Ramos (cell line): ENCODE results near the gene COTL1.

Source experiments
- in situ Hi-C: fragments of 300-500 bp; cut with MboI; formaldehyde crosslinking; loops from one replicate; pipeline ENCODE4 v1.14.3; 2022; ENCODE audit warnings: low sequenced_read_pairs; ENCODE audit not compliant: unreplicated experiment

The COTL1 gene

GRCh38 chr16:84557059-84557458, 60.8 kb downstream of the COTL1 start:
- in situ Hi-C loops, result no loop called here

GRCh38 chr16:84555418-84556196, 62.3 kb downstream of the COTL1 start:
- in situ Hi-C loops, result no loop called here

- in situ Hi-C loops, result no loop called here
These were observed 63.1 kb downstream of the COTL1 start for GRCh38 chr16:84554627-84555328.

GRCh38 chr16:84553873-84554399, 63.9 kb downstream of the COTL1 start:
- in situ Hi-C loops, result no loop called here

GRCh38 chr16:84552135-84552534, 65.7 kb downstream of the COTL1 start:
- in situ Hi-C loops, result no loop called here

GRCh38 chr16:84550096-84550495, 67.8 kb downstream of the COTL1 start:
- in situ Hi-C loops, result no loop called here

- in situ Hi-C loops, result no loop called here
These were observed 68.7 kb downstream of the COTL1 start for GRCh38 chr16:84548971-84549844.

GRCh38 chr16:84548508-84548907, 69.4 kb downstream of the COTL1 start:
- in situ Hi-C loops, result no loop called here

- in situ Hi-C loops, result no loop called here
These were observed 70.3 kb downstream of the COTL1 start for GRCh38 chr16:84547546-84548061.

- in situ Hi-C loops, result no loop called here
These were observed 71.0 kb downstream of the COTL1 start for GRCh38 chr16:84546669-84547545.

- in situ Hi-C loops, result no loop called here
These were observed 72.7 kb downstream of the COTL1 start for GRCh38 chr16:84545114-84545737.

GRCh38 chr16:84544031-84544773, 73.7 kb downstream of the COTL1 start:
- in situ Hi-C loops, result no loop called here

GRCh38 chr16:84543253-84543652, 74.6 kb downstream of the COTL1 start:
- in situ Hi-C loops, result no loop called here

GRCh38 chr16:84541999-84542817, 75.7 kb downstream of the COTL1 start:
- in situ Hi-C loops, result no loop called here

- in situ Hi-C loops, result no loop called here
These were observed 77.7 kb downstream of the COTL1 start for GRCh38 chr16:84540194-84540593.

GRCh38 chr16:84538222-84538840, 79.5 kb downstream of the COTL1 start:
- in situ Hi-C loops, result no loop called here
